ENCODE measurements around the gene IFITM10. TPM values are rescaled to one million over a fixed set of nuclear protein-coding genes. Genes with fewer than 3 reads are reported as not detected.
"Not testable (repeated sequence)": the region's sequence is repeated elsewhere in the genome, so short reads cannot be mapped to it uniquely, and the experiment has no call there.

Gene IFITM10
- polyA plus RNA-seq, 4 donors, result 0.32 to 0.54 (median 0.43) TPM; not detected in 1

- not testable (repeated sequence) for H3K27ac ChIP-seq (ENCODE audit: low read depth in 1 of 3, low read length in 2 of 3); H3K4me3 ChIP-seq (ENCODE audit: low read depth in 1 of 3, low read length in 3 of 3); H3K4me1 ChIP-seq (ENCODE audit: control insufficient read depth in 3 of 3, insufficient read depth in 2 of 3, low read depth in 1 of 3, low read length in 2 of 3); DNase-seq; FAIRE-seq; H3K36me3 ChIP-seq (ENCODE audit: control insufficient read depth in 3 of 3, insufficient read depth in 2 of 3, low read depth in 1 of 3, low read length in 3 of 3); H3K9me3 ChIP-seq (ENCODE audit: control insufficient read depth in 2 of 2, insufficient read depth in 1 of 2, low read depth in 1 of 2, low read length in 1 of 2); H3K27me3 ChIP-seq (ENCODE audit: control insufficient read depth in 3 of 3, insufficient read depth in 3 of 3, low read length in 3 of 3)
- WGBS, 3 donors, result 73 to 85% (median 76%) methylated on average over 9 to 14 of the region's 18 CpGs
Measured at GRCh38 chr11:1684886-1685874, 65.2 kb downstream of the IFITM10 start.

GRCh38 chr11:1683904-1684572 lies 66.4 kb downstream of the IFITM10 start:
- DNase-seq; H3K27ac ChIP-seq (ENCODE audit: low read depth in 1 of 3, low read length in 2 of 3); H3K4me3 ChIP-seq (ENCODE audit: low read depth in 1 of 3, low read length in 3 of 3); H3K9me3 ChIP-seq (ENCODE audit: control insufficient read depth in 2 of 2, insufficient read depth in 1 of 2, low read depth in 1 of 2, low read length in 1 of 2); H3K4me1 ChIP-seq (ENCODE audit: control insufficient read depth in 3 of 3, insufficient read depth in 2 of 3, low read depth in 1 of 3, low read length in 2 of 3); H3K36me3 ChIP-seq (ENCODE audit: control insufficient read depth in 3 of 3, insufficient read depth in 2 of 3, low read depth in 1 of 3, low read length in 3 of 3); FAIRE-seq; H3K27me3 ChIP-seq (ENCODE audit: control insufficient read depth in 3 of 3, insufficient read depth in 3 of 3, low read length in 3 of 3): not testable (repeated sequence)
- 79 to 90% (median 83%) methylated on average over 6 to 17 of the region's 24 CpGs for WGBS, 3 donors

- DNase-seq; H3K4me3 ChIP-seq (ENCODE audit: low read depth in 1 of 3, low read length in 3 of 3); H3K36me3 ChIP-seq (ENCODE audit: control insufficient read depth in 3 of 3, insufficient read depth in 2 of 3, low read depth in 1 of 3, low read length in 3 of 3); H3K27me3 ChIP-seq (ENCODE audit: control insufficient read depth in 3 of 3, insufficient read depth in 3 of 3, low read length in 3 of 3); H3K9me3 ChIP-seq (ENCODE audit: control insufficient read depth in 2 of 2, insufficient read depth in 1 of 2, low read depth in 1 of 2, low read length in 1 of 2); H3K4me1 ChIP-seq (ENCODE audit: control insufficient read depth in 3 of 3, insufficient read depth in 2 of 3, low read depth in 1 of 3, low read length in 2 of 3); H3K27ac ChIP-seq (ENCODE audit: low read depth in 1 of 3, low read length in 2 of 3); FAIRE-seq: not testable (repeated sequence)
- WGBS, 3 donors, result 65 to 81% (median 66%) methylated on average over 13 to 19 of the region's 19 CpGs
Measured at GRCh38 chr11:1683216-1683615, 67.2 kb downstream of the IFITM10 start.

Other genes with a start within 250 kb of the IFITM10 start
- 10 to 100 TPM in 1 of 4 donors, 1 to 10 TPM in 3; 3.1 to 15.0 (median 7.1) TPM for gene DUSP8, start 178.3 kb downstream of the IFITM10 start, polyA plus RNA-seq
- 1 to 10 TPM in 1 of 4 donors, not detected in 3; 2.0 TPM for gene KRTAP5-1, start 165.3 kb downstream of the IFITM10 start, polyA plus RNA-seq
- gene KRTAP5-2, start 152.3 kb downstream of the IFITM10 start, polyA plus RNA-seq, result under 1 TPM in 1 of 4 donors, not detected in 3; 0.07 TPM
- gene KRTAP5-3, start 142.1 kb downstream of the IFITM10 start, polyA plus RNA-seq, result not detected
- gene KRTAP5-4, start 128.5 kb downstream of the IFITM10 start, polyA plus RNA-seq, result not detected
- under 1 TPM in 1 of 4 donors, not detected in 3; 0.65 TPM for gene KRTAP5-5, start 120.8 kb downstream of the IFITM10 start, polyA plus RNA-seq
- not detected for gene KRTAP5-6, start 53.4 kb downstream of the IFITM10 start, polyA plus RNA-seq
- gene CTSD, start 13.3 kb upstream of the IFITM10 start, polyA plus RNA-seq, result 100 to 1,000 TPM; 537 to 799 (median 556) TPM
- gene SYT8, start 84.4 kb upstream of the IFITM10 start, polyA plus RNA-seq, result 10 to 100 TPM in 2 of 4 donors, 1 to 10 TPM in 2; 3.1 to 46.5 (median 24.2) TPM
- 1 to 10 TPM in 3 of 4 donors, under 1 TPM in 1; 0.49 to 8.9 (median 8.2) TPM for gene TNNI2, start 88.4 kb upstream of the IFITM10 start, polyA plus RNA-seq
- gene LSP1, start 102.5 kb upstream of the IFITM10 start, polyA plus RNA-seq, result 10 to 100 TPM in 3 of 4 donors, 1 to 10 TPM in 1; 4.5 to 45.1 (median 22.3) TPM
- gene PRR33, start 141.3 kb upstream of the IFITM10 start, polyA plus RNA-seq, result under 1 TPM in 2 of 4 donors, not detected in 2; 0.01 to 0.49 TPM
- gene TNNT3, start 169.1 kb upstream of the IFITM10 start, polyA plus RNA-seq, result 10 to 100 TPM in 1 of 4 donors, 1 to 10 TPM in 2, under 1 TPM in 1; 0.66 to 17.7 (median 4.4) TPM
- gene MRPL23, start 196.7 kb upstream of the IFITM10 start, polyA plus RNA-seq, result 100 to 1,000 TPM in 3 of 4 donors, 10 to 100 TPM in 1; 78.6 to 210 (median 139) TPM
- gene H19, start 247.2 kb upstream of the IFITM10 start, polyA plus RNA-seq, result 1,000 to 10,000 TPM in 1 of 4 donors, 10 to 100 TPM in 3; 18.9 to 3,336 (median 28.3) TPM